NCI-H774 (cell line): ENCODE data around the gene CLSTN3.
"Not testable (repeated sequence)": the region's sequence is repeated elsewhere in the genome, so short reads cannot be mapped to it uniquely, and the experiment has no call there.

ENCODE experiments used
- DNase-seq: peaks from one replicate; lab custom pipeline; 2025; lab: John Stamatoyannopoulos, UW

The CLSTN3 gene

GRCh38 chr12:7103837-7104584 is 26.2 kb upstream of the CLSTN3 start:
- no peak for DNase-seq

GRCh38 chr12:7106082-7106481 is 24.1 kb upstream of the CLSTN3 start:
- DNase-seq = no peak

GRCh38 chr12:7107181-7107580 is 23.0 kb upstream of the CLSTN3 start:
- DNase-seq = not testable (repeated sequence)

- DNase-seq = no peak
These were observed 22.6 kb upstream of the CLSTN3 start for GRCh38 chr12:7107636-7108002.

GRCh38 chr12:7108003-7108795 is 22.0 kb upstream of the CLSTN3 start:
- DNase-seq = peak; percentile 70

- DNase-seq = peak; percentile 73
These were observed 21.2 kb upstream of the CLSTN3 start, which contains the start of gene C1RL for GRCh38 chr12:7108796-7109571. TSS of gene C1RL (minus strand) at chr12:7109214. CDS start at chr12:7109180, 34 bp downstream.

- no peak for DNase-seq
These were observed 20.6 kb upstream of the CLSTN3 start for GRCh38 chr12:7109572-7109920.

GRCh38 chr12:7110661-7111060 is 19.5 kb upstream of the CLSTN3 start:
- DNase-seq = no peak

- DNase-seq = no peak
These were observed 18.1 kb upstream of the CLSTN3 start for GRCh38 chr12:7112041-7112440.

GRCh38 chr12:7113389-7113871 is 16.7 kb upstream of the CLSTN3 start:
- no peak for DNase-seq

- no peak for DNase-seq
These were observed 16.2 kb upstream of the CLSTN3 start for GRCh38 chr12:7114008-7114407.

- DNase-seq = no peak
These were observed 15.3 kb upstream of the CLSTN3 start for GRCh38 chr12:7114851-7115250.

- no peak for DNase-seq
These were observed 14.0 kb upstream of the CLSTN3 start for GRCh38 chr12:7116196-7116595.

- DNase-seq = no peak
These were observed 13.3 kb upstream of the CLSTN3 start for GRCh38 chr12:7116916-7117315.

- DNase-seq = no peak
These were observed 12.5 kb upstream of the CLSTN3 start for GRCh38 chr12:7117670-7118069.

GRCh38 chr12:7118881-7119280 is 11.3 kb upstream of the CLSTN3 start:
- no peak for DNase-seq

GRCh38 chr12:7120166-7120565 is 10.0 kb upstream of the CLSTN3 start:
- no peak for DNase-seq

GRCh38 chr12:7121324-7121723 is 8.8 kb upstream of the CLSTN3 start:
- DNase-seq = no peak

- DNase-seq = no peak
These were observed 7.1 kb upstream of the CLSTN3 start for GRCh38 chr12:7122811-7123769.

- no peak for DNase-seq
These were observed 6.2 kb upstream of the CLSTN3 start for GRCh38 chr12:7123806-7124522.
